DMS114 treated with DMSO at 0.1 percent for 48 hours (cell line): Measurements from ENCODE around the gene CRYBG2.
"Not testable (repeated sequence)": the region's sequence is repeated elsewhere in the genome, so short reads cannot be mapped to it uniquely, and the experiment has no call there.

Experiments
- DNase-seq: peaks from one replicate; lab custom pipeline; 2025; ENCODE audit not compliant: unreplicated experiment; lab: John Stamatoyannopoulos, UW

Gene CRYBG2

GRCh38 chr1:26350701-26351589 is 3.0 kb downstream of the CRYBG2 start:
- DNase-seq: no peak

- no peak for DNase-seq
These were observed 3.6 kb downstream of the CRYBG2 start for GRCh38 chr1:26350343-26350700.

GRCh38 chr1:26349877-26350244 is 4.1 kb downstream of the CRYBG2 start:
- no peak for DNase-seq

GRCh38 chr1:26349188-26349876 is 4.6 kb downstream of the CRYBG2 start:
- DNase-seq: no peak

- no peak for DNase-seq
These were observed 7.5 kb downstream of the CRYBG2 start for GRCh38 chr1:26346274-26347033.

- no peak for DNase-seq
These were observed 8.2 kb downstream of the CRYBG2 start for GRCh38 chr1:26345718-26346117.

- DNase-seq: no peak
These were observed 9.6 kb downstream of the CRYBG2 start for GRCh38 chr1:26344147-26344920.

- no peak for DNase-seq
These were observed 13.9 kb downstream of the CRYBG2 start for GRCh38 chr1:26340047-26340481.

- DNase-seq: no peak
These were observed 15.3 kb downstream of the CRYBG2 start for GRCh38 chr1:26338670-26339069.

GRCh38 chr1:26337625-26338024 is 16.3 kb downstream of the CRYBG2 start:
- no peak for DNase-seq

GRCh38 chr1:26337206-26337535 is 16.8 kb downstream of the CRYBG2 start:
- no peak for DNase-seq

GRCh38 chr1:26336477-26337205 is 17.3 kb downstream of the CRYBG2 start:
- no peak for DNase-seq

- peak; percentile 29 for DNase-seq
These were observed 18.0 kb downstream of the CRYBG2 start for GRCh38 chr1:26335774-26336476.

- DNase-seq: not testable (repeated sequence)
These were observed 20.6 kb downstream of the CRYBG2 start for GRCh38 chr1:26333312-26333711.

GRCh38 chr1:26330276-26330675 is 23.7 kb downstream of the CRYBG2 start:
- no peak for DNase-seq

GRCh38 chr1:26329380-26329779 is 24.6 kb downstream of the CRYBG2 start:
- DNase-seq: not testable (repeated sequence)

- no peak for DNase-seq
These were observed 25.3 kb downstream of the CRYBG2 start for GRCh38 chr1:26328597-26328996.

- DNase-seq: no peak
These were observed 26.0 kb downstream of the CRYBG2 start for GRCh38 chr1:26327956-26328362.

GRCh38 chr1:26324550-26324949 is 29.4 kb downstream of the CRYBG2 start:
- DNase-seq: no peak

- DNase-seq: no peak
These were observed 30.5 kb downstream of the CRYBG2 start for GRCh38 chr1:26323382-26323781.
